IMR-90 (cell line): ENCODE measurements around the gene SLIT1. TPM values are rescaled to one million over a fixed set of nuclear protein-coding genes. Genes with fewer than 3 reads are reported as not detected.

Experiments
- ATAC-seq: fragments of 200-7000 bp; cut with Tn5 transposase; 2 replicates; pipeline ENCODE4 v1.9.1; 2020; ENCODE audit warnings: low read depth, mild to moderate bottlenecking, moderate library complexity
- BruUV-seq: library from RNA; stranded (reverse); fragments of 400-500 nt; replicated peaks from 2 replicates; lab custom pipeline; 2021; lab: Mats Ljungman, UMichigan
- CTCF ChIA-PET: fragments of 300-600 bp; formaldehyde crosslinking; extraction: SDS; loops from one replicate; lab custom pipeline; 2021; ENCODE audit warnings: antibody characterized with exemption; lab: Yijun Ruan, JAX
- POLR2A ChIA-PET: fragments of 300-600 bp; sonication (Branson Sonifier 250); formaldehyde crosslinking; loops from one replicate; lab custom pipeline; 2022; ENCODE audit warnings: antibody characterized with exemption; ENCODE audit not compliant: unreplicated experiment; lab: Charles Lee
- DNase-seq: peaks from one replicate; pipeline ENCODE4 v3.0.0; 2013
- H2AFZ ChIP-seq: replicated peaks from 2 replicates; pipeline ENCODE3; 2013; ENCODE audit warnings: low read length, mild to moderate bottlenecking; ENCODE audit not compliant: poor library complexity
- H2AK5ac ChIP-seq: 2 replicates; pipeline ENCODE4 v1.6.1; 2013; ENCODE audit warnings: low read depth, low read length, inconsistent platforms
- H2AK9ac ChIP-seq: replicated peaks from 2 replicates; pipeline ENCODE3; 2013; ENCODE audit warnings: mild to moderate bottlenecking, low read depth, low read length, moderate library complexity; ENCODE audit not compliant: poor library complexity
- H2BK120ac ChIP-seq: 2 replicates; pipeline ENCODE4 v1.6.1; 2013; ENCODE audit warnings: low read depth, low read length, inconsistent platforms
- H2BK15ac ChIP-seq: 3 replicates; pipeline ENCODE4 v1.6.1; 2013; ENCODE audit warnings: low read depth, low read length, inconsistent platforms
- H2BK20ac ChIP-seq: 2 replicates; pipeline ENCODE4 v1.6.1; 2013; ENCODE audit warnings: low read depth, mild to moderate bottlenecking, inconsistent platforms, low read length, moderate library complexity
- H2BK5ac ChIP-seq: 2 replicates; pipeline ENCODE4 v1.6.1; 2013; ENCODE audit warnings: mild to moderate bottlenecking, low read depth, low read length, inconsistent platforms; ENCODE audit not compliant: poor library complexity, severe bottlenecking
- H3K14ac ChIP-seq: replicated peaks from 2 replicates; pipeline ENCODE4 v1.6.1; 2013; ENCODE audit warnings: low read depth, low read length, inconsistent platforms
- H3K18ac ChIP-seq: 2 replicates; pipeline ENCODE4 v1.6.1; 2013; ENCODE audit warnings: low read depth, low read length, control low read depth
- H3K23ac ChIP-seq: 2 replicates; pipeline ENCODE4 v1.6.1; 2013; ENCODE audit warnings: low read depth, low read length, inconsistent platforms
- H3K27ac ChIP-seq: 2 replicates; pipeline ENCODE4 v1.5.1; 2013; ENCODE audit warnings: mild to moderate bottlenecking, control low read depth, low read length; ENCODE audit not compliant: insufficient read depth
- H3K27me3 ChIP-seq: 2 replicates; pipeline ENCODE4 v1.6.1; 2013; ENCODE audit warnings: low read length; ENCODE audit not compliant: control insufficient read depth, insufficient read depth
- H3K36me3 ChIP-seq: 2 replicates; pipeline ENCODE4 v1.6.1; 2013; ENCODE audit warnings: low read length, mixed read lengths; ENCODE audit not compliant: control insufficient read depth, insufficient read depth
- H3K4ac ChIP-seq: 2 replicates; pipeline ENCODE4 v1.6.1; 2013; ENCODE audit warnings: low read depth, low read length, inconsistent platforms
- H3K4me1 ChIP-seq: 2 replicates; pipeline ENCODE4 v1.6.1; 2013; ENCODE audit warnings: low read length, mixed read lengths; ENCODE audit not compliant: control insufficient read depth, insufficient read depth
- H3K4me2 ChIP-seq: 2 replicates; pipeline ENCODE4 v1.6.1; 2013; ENCODE audit warnings: low read depth, mild to moderate bottlenecking, control low read depth, low read length, moderate library complexity
- H3K4me3 ChIP-seq: 2 replicates; pipeline ENCODE4 v1.5.1; 2013; ENCODE audit warnings: low read depth, mild to moderate bottlenecking, control low read depth, low read length, moderate library complexity; ENCODE audit not compliant: insufficient read depth
- H3K56ac ChIP-seq: 2 replicates; pipeline ENCODE4 v1.6.1; 2013; ENCODE audit warnings: low read length, inconsistent platforms; ENCODE audit not compliant: insufficient read depth; ENCODE audit errors: extremely low read depth
- H3K79me1 ChIP-seq, 2 experiments: 2 replicates each; pipeline ENCODE4 v1.6.1; 2013; ENCODE audit warnings: low read length in 2 of 2, inconsistent platforms in 1 of 2, low read depth in 1 of 2
- H3K9ac ChIP-seq: 2 replicates; pipeline ENCODE4 v1.6.1; 2013; ENCODE audit warnings: low read depth, low read length, control low read depth
- H3K9me1 ChIP-seq: 2 replicates; pipeline ENCODE4 v1.6.1; 2013; ENCODE audit warnings: low read length, inconsistent platforms; ENCODE audit not compliant: insufficient read depth
- H3K9me3 ChIP-seq: 2 replicates; pipeline ENCODE4 v1.6.1; 2013; ENCODE audit warnings: low read length; ENCODE audit not compliant: control insufficient read depth, insufficient read depth
- H4K20me1 ChIP-seq: 2 replicates; pipeline ENCODE4 v1.6.1; 2013; ENCODE audit warnings: low read length, inconsistent platforms; ENCODE audit not compliant: insufficient read depth
- H4K5ac ChIP-seq: 2 replicates; pipeline ENCODE4 v1.6.1; 2013; ENCODE audit warnings: mild to moderate bottlenecking, low read depth, low read length, control low read depth
- H4K8ac ChIP-seq, 2 experiments: 2 replicates each; pipeline ENCODE4 v1.6.1; 2013; ENCODE audit warnings: low read depth in 2 of 2, low read length in 2 of 2, control low read depth in 1 of 2, inconsistent platforms in 1 of 2
- H4K91ac ChIP-seq: 2 replicates; pipeline ENCODE4 v1.6.1; 2013; ENCODE audit warnings: low read depth, low read length, inconsistent platforms; ENCODE audit not compliant: insufficient read depth
- BHLHE40 ChIP-seq: fragments of 150-350 bp; IDR thresholded peaks from 2 replicates; pipeline ENCODE4 v1.6.1; 2016; ENCODE audit warnings: mild to moderate bottlenecking, low read depth, low read length
- SMC3 ChIP-seq: fragments of 150-350 bp; IDR thresholded peaks from 2 replicates; pipeline ENCODE4 v1.6.1; 2016; ENCODE audit warnings: low read depth, mild to moderate bottlenecking, antibody characterized with exemption, low read length, moderate library complexity
- WGBS, 2 experiments: methylation state at CpG; one replicate each; pipeline versions ENCODE4 v1.1.5 to v1.1.7; 2013; ENCODE audit warnings: missing lambda C conversion rate in 2 of 2; ENCODE audit not compliant: insufficient read length in 1 of 2; ENCODE audit errors: extremely low coverage in 2 of 2; 5-methylcytosine and 5-hydroxymethylcytosine counted together
- dilution Hi-C: fragments of 300-500 bp; cut with HindIII; formaldehyde crosslinking; loops from one replicate; pipeline ENCODE4 v1.14.3; 2018; ENCODE audit warnings: low sequenced_read_pairs; ENCODE audit not compliant: unreplicated experiment
- in situ Hi-C: fragments of 300-500 bp; cut with MboI; formaldehyde crosslinking; loops from 3 replicates; pipeline ENCODE4 v1.14.3; 2019; ENCODE audit warnings: low sequenced_read_pairs, inconsistent platforms, mixed read lengths
- intact Hi-C: fragments of 100-400 bp; cut with micrococcal nuclease; formaldehyde crosslinking; loops from 2 replicates; pipeline ENCODE4 v1.10.0; 2022
- polyA plus RNA-seq, 3 experiments: library from polyadenylated mRNA; depleted of rRNA; stranded (reverse); fragments of >200 nt; gene quantifications; 2 replicates each; pipeline ENCODE4 v1.2.3, GENCODE V29; 2012; ENCODE audit warnings: low replicate concordance in 1 of 3
- total RNA-seq: library from RNA; depleted of rRNA; stranded (reverse); fragments of >200 nt; gene quantifications from 2 replicates; pipeline ENCODE4 v1.2.3, GENCODE V29; 2012

The SLIT1 gene
- total and polyA plus RNA-seq, 2 of the 4 experiments (the other 2 are of a cell fraction): under 0.01 TPM

DNA sequence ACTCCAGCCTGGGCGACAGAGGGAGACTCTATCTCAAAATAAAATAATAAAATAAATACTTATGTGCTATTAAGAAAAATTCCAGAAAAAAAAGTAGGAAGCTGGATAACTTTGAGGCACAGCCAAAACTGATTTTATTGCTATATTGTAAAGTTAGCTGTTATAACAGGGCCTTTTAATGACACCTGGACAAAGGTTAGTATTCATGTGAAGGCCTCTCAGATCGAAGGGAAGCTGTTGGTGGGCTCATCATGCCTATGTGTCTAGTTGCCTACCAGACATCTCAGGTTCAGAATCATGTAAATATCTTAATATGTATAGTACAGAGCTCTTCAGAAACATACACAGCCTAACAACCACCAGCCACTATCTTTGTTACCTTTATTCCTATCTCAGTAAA is 210.6 kb downstream of the SLIT1 start:
- dilution Hi-C loops (no loop called here), intact Hi-C loops (no loop called here), in situ Hi-C loops (no loop called here)
- Histone ChIP-seq H2BK5ac (no peak overlapping the region), H3K4ac (no peak overlapping the region), H2AK9ac (no peak overlapping the region), H4K20me1 (no peaks in the 10 kb centered on the region), H3K4me3 (no peak overlapping the region), H3K9ac (no peak overlapping the region), H2AFZ (no peak overlapping the region), H3K27ac (no peak overlapping the region), H2AK5ac (no peak overlapping the region), H3K4me2 (no peak overlapping the region), H4K8ac (no peak overlapping the region), H3K27me3 (no peaks in the 10 kb centered on the region), H2BK20ac (no peak overlapping the region), H3K23ac (no peak overlapping the region), H3K18ac (no peak overlapping the region), H3K36me3 (no peaks in the 10 kb centered on the region), H4K5ac (no peak overlapping the region), H3K79me1 (peaks cover 0 to 4% of the 10 kb centered on the region in 2 experiments; a peak in 1 of 4 replicates), H3K14ac (no peak overlapping the region), H3K4me1 (no peaks in the 10 kb centered on the region), H2BK15ac (no peak overlapping the region), H2BK120ac (no peak overlapping the region), H4K91ac (no peak overlapping the region), H3K9me1 (no peaks in the 10 kb centered on the region), H3K56ac (no peak overlapping the region), H3K9me3 (no peaks in the 10 kb centered on the region)
- TF ChIP-seq SMC3 (no peak), BHLHE40 (no peak)
- ATAC-seq (no peak), DNase-seq (no peak)
- WGBS, 2 experiments: no CpG with 5 or more reads among the region's 2 CpGs
- POLR2A ChIA-PET: no interaction called here
- BruUV-seq: no TSS peak
- CTCF ChIA-PET: interaction anchor here (0.6 kb wide), 1 partner anchor 21 kb away, joined by 3 read pairs; no protein-coding TSS in a partner anchor
